CD14-positive monocyte (primary cell): Measurements from ENCODE around the gene MT1A. TPM values are rescaled to one million over a fixed set of nuclear protein-coding genes. Genes with fewer than 3 reads are reported as not detected.

Experiments
- DNase-seq, 3 donors: peaks; one replicate each; pipeline ENCODE4 v3.0.0-alpha.2; 2011 to 2022
- H2AFZ ChIP-seq: 2 replicates; pipeline ENCODE4 v1.6.0; 2012; ENCODE audit warnings: mild to moderate bottlenecking, low read depth, low read length, inconsistent platforms; ENCODE audit not compliant: insufficient read depth, poor library complexity, severe bottlenecking
- H3K27ac ChIP-seq, 2 donors: 1 replicate in 1 of 2; 2 replicates in 1 of 2; pipeline ENCODE4 v1.5.1; 2012 to 2013; ENCODE audit warnings: low read length in 2 of 2, control low read depth in 1 of 2, inconsistent platforms in 1 of 2, low read depth in 1 of 2, mild to moderate bottlenecking in 1 of 2
- H3K27me3 ChIP-seq, 2 donors: one replicate each; pipeline versions ENCODE4 v1.6.0 to v1.6.1; 2011 to 2013; ENCODE audit warnings: low read length in 2 of 2; ENCODE audit not compliant: control insufficient read depth in 2 of 2, insufficient read depth in 2 of 2
- H3K36me3 ChIP-seq, 2 donors: replicated peaks in 1 of 2; 1 replicate in 1 of 2; 2 replicates in 1 of 2; pipeline versions ENCODE4 v1.5.1 to v1.6.1; 2012 to 2013; ENCODE audit warnings: low read length in 2 of 2, control low read depth in 1 of 2, inconsistent platforms in 1 of 2, mild to moderate bottlenecking in 1 of 2; ENCODE audit not compliant: insufficient read depth in 2 of 2, control insufficient read depth in 1 of 2
- H3K4me1 ChIP-seq, 2 donors: 1 replicate in 1 of 2; 2 replicates in 1 of 2; pipeline versions ENCODE4 v1.5.1 to v1.6.1; 2012 to 2013; ENCODE audit warnings: low read length in 2 of 2, control low read depth in 1 of 2, inconsistent platforms in 1 of 2, mild to moderate bottlenecking in 1 of 2, moderate library complexity in 1 of 2; ENCODE audit not compliant: insufficient read depth in 2 of 2, control insufficient read depth in 1 of 2
- H3K4me2 ChIP-seq: replicated peaks from 2 replicates; pipeline ENCODE3; 2012; ENCODE audit warnings: low read length, moderate library complexity, mild to moderate bottlenecking; ENCODE audit not compliant: poor library complexity, severe bottlenecking; ENCODE audit errors: extremely low read depth
- H3K4me3 ChIP-seq, 3 experiments: fragments of 200-600 bp in 1 of 3; sonication (generic) in 1 of 3; replicated peaks in 1 of 3; 1 replicate in 2 of 3; 2 replicates in 1 of 3; pipeline ENCODE4 v1.5.1; 2011 to 2013; ENCODE audit warnings: low read length in 3 of 3, mild to moderate bottlenecking in 3 of 3, control low read depth in 2 of 3, low read depth in 2 of 3, inconsistent platforms in 1 of 3, moderate library complexity in 1 of 3
- H3K79me2 ChIP-seq: 2 replicates; pipeline ENCODE4 v1.6.0; 2012; ENCODE audit warnings: mild to moderate bottlenecking, control low read depth, inconsistent platforms, low read length, moderate library complexity; ENCODE audit not compliant: insufficient read depth
- H3K9ac ChIP-seq: 2 replicates; pipeline ENCODE4 v1.6.0; 2017; ENCODE audit warnings: low read length, mild to moderate bottlenecking; ENCODE audit not compliant: insufficient read depth, poor library complexity, severe bottlenecking
- H3K9me3 ChIP-seq, 2 donors: replicated peaks in 1 of 2; 1 replicate in 1 of 2; 2 replicates in 1 of 2; pipeline versions ENCODE4 v1.5.1 to v1.6.1; 2012 to 2013; ENCODE audit warnings: low read length in 2 of 2, control low read depth in 1 of 2; ENCODE audit not compliant: control insufficient read depth in 1 of 2, insufficient read depth in 1 of 2
- H4K20me1 ChIP-seq: 2 replicates; pipeline ENCODE4 v1.6.0; 2012; ENCODE audit warnings: mild to moderate bottlenecking, low read length, control low read depth, moderate library complexity; ENCODE audit not compliant: insufficient read depth
- H3K27ac Mint-ChIP-seq, 7 donors: one replicate each; pipeline ENCODE4 v1.8.0; 2020; ENCODE audit warnings: mild to moderate bottlenecking in 7 of 7, mixed read lengths in 7 of 7, moderate library complexity in 6 of 7, inconsistent platforms in 2 of 7
- H3K27me3 Mint-ChIP-seq, 3 donors: one replicate each; pipeline ENCODE4 v1.8.0; 2021 to 2022; ENCODE audit warnings: low read depth in 3 of 3, mild to moderate bottlenecking in 3 of 3, mixed read lengths in 3 of 3, moderate library complexity in 3 of 3, inconsistent platforms in 1 of 3
- H3K36me3 Mint-ChIP-seq, 2 donors: one replicate each; pipeline ENCODE4 v1.8.0; 2020; ENCODE audit warnings: mixed read lengths in 2 of 2, inconsistent platforms in 1 of 2, mild to moderate bottlenecking in 1 of 2
- H3K4me1 Mint-ChIP-seq: one replicate; pipeline ENCODE4 v1.8.0; 2020; ENCODE audit warnings: mild to moderate bottlenecking, mixed read lengths
- H3K4me3 Mint-ChIP-seq, 2 donors: one replicate each; pipeline ENCODE4 v1.8.0; 2020; ENCODE audit warnings: mild to moderate bottlenecking in 2 of 2, mixed read lengths in 2 of 2, moderate library complexity in 1 of 2
- H3K9me3 Mint-ChIP-seq, 7 donors: one replicate each; pipeline ENCODE4 v1.8.0; 2020 to 2022; ENCODE audit warnings: mixed read lengths in 7 of 7, mild to moderate bottlenecking in 6 of 7, moderate library complexity in 6 of 7, inconsistent platforms in 2 of 7
- CTCF ChIP-seq: fragments of 200-600 bp; IDR thresholded peaks from one replicate; pipeline ENCODE4 v1.8.0; 2022; ENCODE audit warnings: antibody characterized with exemption, mild to moderate bottlenecking
- WGBS: methylation state at CpG from one replicate; pipeline ENCODE4 v1.1.5; 2013; ENCODE audit warnings: missing lambda C conversion rate; ENCODE audit not compliant: insufficient coverage; 5-methylcytosine and 5-hydroxymethylcytosine counted together
- intact Hi-C, 2 donors: fragments of 100-400 bp; cut with micrococcal nuclease; formaldehyde crosslinking; loops; one replicate each; pipeline versions ENCODE4 v1.15.0 to v1.15.1; 2023
- polyA plus RNA-seq, 3 donors: library from polyadenylated mRNA; depleted of rRNA in 1 of 3; unstranded in 2 of 3; stranded (reverse) in 1 of 3; fragments of 300-500 nt in 2 of 3; fragments of >200 nt in 1 of 3; fragmentation: Illumina TruSeq in 2 of 3; gene quantifications; 1 replicate in 2 of 3; 2 replicates in 1 of 3; pipeline ENCODE4 v1.2.3, GENCODE V29; 2012 to 2021

MT1A gene
- polyA plus RNA-seq, 3 donors: not detected

- peaks cover 0 to 3% of the 10 kb centered on the region in 2 donors for H3K9me3 ChIP-seq
- H3K4me3 Mint-ChIP-seq: peak overlapping the region in 1 of 2 donors; percentile 98
These were observed 11.8 kb upstream of the MT1A start for GRCh38 chr16:56626685-56627084.

More at GRCh38 chr16:56626685-56627084, 11.8 kb upstream of the MT1A start:
- no peak overlapping the region for H3K27ac ChIP-seq
- H3K4me3 ChIP-seq: peak overlapping the region in 1 of 3 experiments; percentile 93
- H3K4me1 ChIP-seq: peaks cover 16 to 22% of the 10 kb centered on the region in 2 donors
- WGBS: 49% methylated on average over 4 of the region's 7 CpGs
- DNase-seq: no peak
- H3K9me3 Mint-ChIP-seq: peaks cover 0 to 9% (median under 1%) of the 10 kb centered on the region in 7 donors
- no peak overlapping the region for H2AFZ ChIP-seq
- H3K27me3 ChIP-seq: peaks cover 12 to 60% of the 10 kb centered on the region in 2 donors
- H3K9ac ChIP-seq: no peak overlapping the region
- H3K27ac Mint-ChIP-seq: no peak overlapping the region
- H3K4me1 Mint-ChIP-seq: peaks cover 28% of the 10 kb centered on the region
- H4K20me1 ChIP-seq: no peaks in the 10 kb centered on the region
- no peaks in the 10 kb centered on the region for H3K79me2 ChIP-seq
- intact Hi-C loops: no loop called here
- H3K4me2 ChIP-seq: peak overlapping the region; percentile 98
- no peaks in the 10 kb centered on the region for H3K36me3 ChIP-seq
- peaks cover 0 to 6% of the 10 kb centered on the region in 2 donors for H3K36me3 Mint-ChIP-seq
- peaks cover 54 to 74% (median 66%) of the 10 kb centered on the region in 3 donors for H3K27me3 Mint-ChIP-seq
- TF ChIP-seq CTCF: no peak
